Esophagus squamous epithelium (tissue), 5 donors: ENCODE measurements around the gene DNAH9. TPM values are rescaled to one million over a fixed set of nuclear protein-coding genes. Genes with fewer than 3 reads are reported as not detected.

Experiments
- DNase-seq: peaks from one replicate; lab custom pipeline; 2025; lab: John Stamatoyannopoulos, UW
- H3K27ac ChIP-seq, 4 donors: fragments of 200-600 bp; sonication (generic); one replicate each; pipeline ENCODE4 v1.5.1; 2016 to 2019; ENCODE audit warnings: mild to moderate bottlenecking in 1 of 4
- H3K27me3 ChIP-seq, 4 donors: fragments of 200-600 bp; sonication (generic); 1 replicate in 3 of 4; 2 replicates in 1 of 4; pipeline versions ENCODE4 v1.5.1 to v1.6.0; 2017 to 2021; ENCODE audit warnings: antibody characterized with exemption in 1 of 4
- H3K36me3 ChIP-seq, 3 donors: fragments of 200-600 bp; sonication (generic); one replicate each; pipeline ENCODE4 v1.5.1; 2016 to 2019
- H3K4me1 ChIP-seq, 3 donors: fragments of 200-600 bp; sonication (generic); one replicate each; pipeline ENCODE4 v1.5.1; 2017 to 2019
- H3K4me3 ChIP-seq, 4 donors: fragments of 200-600 bp; sonication (generic); 1 replicate in 3 of 4; 2 replicates in 1 of 4; pipeline ENCODE4 v1.5.1; 2016 to 2019; ENCODE audit warnings: mild to moderate bottlenecking in 2 of 4, moderate library complexity in 1 of 4
- H3K9me3 ChIP-seq, 3 donors: fragments of 200-600 bp; sonication (generic); one replicate each; pipeline ENCODE4 v1.5.1; 2016 to 2019
- CTCF ChIP-seq, 6 experiments: fragments of 450-650 bp in 4 of 6; fragments of 200-600 bp in 2 of 6; sonication (generic) in 2 of 6; IDR thresholded peaks; one replicate each; pipeline ENCODE4 v1.5.1; 2016 to 2019; ENCODE audit warnings: antibody characterized with exemption in 6 of 6, mild to moderate bottlenecking in 4 of 6, moderate library complexity in 4 of 6
- POLR2A ChIP-seq, 4 donors: fragments of 450-650 bp; IDR thresholded peaks; one replicate each; pipeline ENCODE4 v1.6.1; 2017; ENCODE audit warnings: antibody characterized with exemption in 4 of 4, mild to moderate bottlenecking in 4 of 4, moderate library complexity in 3 of 4
- WGBS, 2 donors: methylation state at CpG; one replicate each; pipeline ENCODE4 v1.1.5; 2018; 5-methylcytosine and 5-hydroxymethylcytosine counted together
- intact Hi-C: fragments of 100-400 bp; cut with DNase I; formaldehyde crosslinking; loops from one replicate; pipeline ENCODE4 v1.15.0; 2022
- total RNA-seq, 4 donors: library from RNA; depleted of rRNA; stranded (reverse); fragments of >200 nt; gene quantifications; one replicate each; pipeline ENCODE4 v1.1.0, GENCODE V29; 2016
- donor health status: DM: yes; HTN: yes; CAD: no.

Gene DNAH9
- total RNA-seq, 4 donors from 2014 or later, result 0.18 to 0.61 (median 0.29) TPM

GRCh38 chr17:11608396-11608795 is 10.1 kb downstream of the DNAH9 start:
- H3K9me3 ChIP-seq, result no peaks in the 10 kb centered on the region
- no peaks in the 10 kb centered on the region for H3K36me3 ChIP-seq
- peaks cover 0 to 25% (median 4%) of the 10 kb centered on the region in 3 donors for H3K4me1 ChIP-seq
- peaks cover 0 to 3% (median 0%) of the 10 kb centered on the region in 4 donors for H3K27me3 ChIP-seq
- H3K4me3 ChIP-seq, result no peak overlapping the region
- peak overlapping the region in 3 of 4 donors; percentile 10 to 49 (median 19) for H3K27ac ChIP-seq
- intact Hi-C loops, result no loop called here
- no peak for DNase-seq
- 14 to 18% methylated on average over 6 of the region's 6 CpGs for WGBS, 2 donors
- no peak for TF ChIP-seq POLR2A (IDR thresholded peaks at IDR 0.05)

DNA sequence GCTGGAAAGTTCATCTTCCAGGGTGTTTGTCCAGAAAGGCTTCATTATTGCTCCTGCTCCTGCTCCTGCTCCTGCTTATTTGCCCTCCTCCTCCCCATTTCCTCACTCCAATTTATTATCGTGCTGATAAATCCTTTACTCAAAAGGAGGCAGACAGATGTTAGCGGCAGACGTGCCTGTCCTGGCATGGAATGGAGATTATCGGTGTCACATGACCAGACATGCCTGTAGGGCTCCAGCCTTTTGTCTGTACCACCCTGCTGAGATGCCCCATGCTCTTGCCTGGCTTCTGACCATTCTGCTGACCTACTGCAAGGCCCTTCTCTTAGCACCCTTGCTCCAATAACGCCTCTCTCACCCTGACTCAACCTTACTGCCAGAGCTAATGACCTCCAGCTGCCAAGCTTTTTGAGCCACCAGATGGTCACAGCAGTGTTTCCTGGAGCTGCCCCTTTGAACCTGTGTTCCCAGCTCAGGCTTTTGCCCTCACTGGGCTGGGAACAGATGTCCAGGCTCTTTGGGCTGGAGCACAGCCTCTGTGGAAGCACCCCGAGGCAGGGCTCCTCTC is 12.8 kb downstream of the DNAH9 start:
- TF ChIP-seq POLR2A (IDR thresholded peaks at IDR 0.05), result no peak
- TF ChIP-seq CTCF (IDR thresholded peaks at IDR 0.05), result no peak
- no peak overlapping the region for H3K4me3 ChIP-seq
- no peaks in the 10 kb centered on the region for H3K36me3 ChIP-seq
- DNase-seq, result no peak
- H3K4me1 ChIP-seq, result peaks cover 0 to 25% (median 4%) of the 10 kb centered on the region in 3 donors
- H3K9me3 ChIP-seq, result no peaks in the 10 kb centered on the region
- no peaks in the 10 kb centered on the region for H3K27me3 ChIP-seq
- no peak overlapping the region for H3K27ac ChIP-seq
- WGBS, 2 donors, result 22 to 31% methylated on average over 6 of the region's 6 CpGs
- intact Hi-C loops, result no loop called here

GRCh38 chr17:11612956-11613355 is 14.7 kb downstream of the DNAH9 start:
- Histone ChIP-seq H3K4me3 (no peak overlapping the region), H3K9me3 (no peaks in the 10 kb centered on the region), H3K27ac (no peak overlapping the region), H3K4me1 (peaks cover 0 to 28% (median 3%) of the 10 kb centered on the region in 3 donors), H3K27me3 (no peaks in the 10 kb centered on the region), H3K36me3 (no peaks in the 10 kb centered on the region)
- whole genome bisulfite sequencing, 2 donors, result 20 to 36% methylated on average over 1 to 2 of the region's 2 CpGs
- no peak for DNase-seq
- TF ChIP-seq CTCF (IDR thresholded peaks at IDR 0.05) (no peak), POLR2A (IDR thresholded peaks at IDR 0.05) (no peak)
- intact Hi-C loops, result no loop called here

GRCh38 chr17:11618861-11619566 is 20.7 kb downstream of the DNAH9 start:
- H3K27me3 ChIP-seq, result peaks cover 0 to 2% (median 0%) of the 10 kb centered on the region in 4 donors
- DNase-seq, result no peak
- 22% methylated on average over 7 to 8 of the region's 8 CpGs for WGBS, 2 donors
- peaks cover 0 to 21% (median 0%) of the 10 kb centered on the region in 3 donors for H3K4me1 ChIP-seq
- H3K36me3 ChIP-seq, result no peaks in the 10 kb centered on the region
- no peaks in the 10 kb centered on the region for H3K9me3 ChIP-seq
- TF ChIP-seq POLR2A (IDR thresholded peaks at IDR 0.05) (no peak), CTCF (IDR thresholded peaks at IDR 0.05) (no peak)
- H3K27ac ChIP-seq, result peak overlapping the region in 1 of 4 donors; percentile 4
- H3K4me3 ChIP-seq, result peak overlapping the region in 1 of 4 donors; percentile 32
- intact Hi-C loops, result no loop called here

DNA sequence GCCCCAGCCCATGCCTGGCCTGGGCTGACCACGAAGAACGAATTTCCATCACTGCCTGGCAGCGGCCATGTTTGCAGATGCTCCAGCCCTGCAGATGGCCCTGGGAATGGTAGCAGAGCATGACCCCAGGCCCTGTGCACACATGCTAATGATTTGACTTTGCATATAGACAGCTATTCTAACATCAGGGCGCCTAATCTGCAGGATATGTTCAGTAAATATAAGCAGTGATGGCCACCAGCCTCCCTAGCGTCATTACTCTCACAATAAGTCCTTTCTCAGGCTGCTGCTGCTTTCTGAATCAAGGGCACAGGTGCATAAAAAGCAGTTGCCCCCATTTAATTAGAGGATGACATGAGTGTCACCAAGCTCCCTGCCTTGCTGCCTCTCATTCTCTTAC is 24.2 kb downstream of the DNAH9 start:
- no peaks in the 10 kb centered on the region for H3K9me3 ChIP-seq
- H3K4me3 ChIP-seq, result no peak overlapping the region
- intact Hi-C loops, result no loop called here
- H3K36me3 ChIP-seq, result no peaks in the 10 kb centered on the region
- no peak overlapping the region for H3K27ac ChIP-seq
- H3K27me3 ChIP-seq, result peaks cover 0 to 3% (median 0%) of the 10 kb centered on the region in 4 donors
- DNase-seq, result no peak
- 82 to 83% methylated on average over 5 of the region's 5 CpGs for WGBS, 2 donors
- peaks cover 0 to 19% (median 0%) of the 10 kb centered on the region in 3 donors for H3K4me1 ChIP-seq
- TF ChIP-seq CTCF (IDR thresholded peaks at IDR 0.05) (no peak), POLR2A (IDR thresholded peaks at IDR 0.05) (no peak)
